ENCODE results near the gene PPFIA2. TPM values are rescaled to one million over a fixed set of nuclear protein-coding genes. Genes with fewer than 3 reads are reported as not detected.

Gene PPFIA2
- polyA plus RNA-seq, 1 donor from 2014 or later = 65.3 TPM

- Histone ChIP-seq H3K27ac (ENCODE audit: low read length) (no peak overlapping the region), H2AFZ (ENCODE audit: low read depth, low read length) (no peak overlapping the region), H4K20me1 (ENCODE audit: insufficient read depth) (no peaks in the 10 kb centered on the region), H3K9me3 (ENCODE audit: low read length) (no peaks in the 10 kb centered on the region), H3K79me2 (replicated peaks; ENCODE audit: insufficient read depth, low read length) (no peaks in the 10 kb centered on the region), H3F3A (ENCODE audit: insufficient read depth, low read length, poor library complexity, severe bottlenecking) (no peaks in the 10 kb centered on the region), H3K9ac (ENCODE audit: low read length) (no peak overlapping the region), H3K27me3 (ENCODE audit: insufficient read depth, low read depth, low read length) (no peaks in the 10 kb centered on the region), H3K9me2 (ENCODE audit: insufficient read depth, low read length) (no peaks in the 10 kb centered on the region), H3K4me2 (ENCODE audit: low read length) (no peak overlapping the region), H3K4me3 (ENCODE audit: low read length) (no peak overlapping the region), H3K36me3 (ENCODE audit: insufficient read depth, low read length) (no peaks in the 10 kb centered on the region)
- TF ChIP-seq MXI1 (conservative IDR thresholded peaks at IDR 0.05; ENCODE audit: poor library complexity, severe bottlenecking) = no peak
- no peak for TF ChIP-seq EZH2 (IDR thresholded peaks at IDR 0.05; ENCODE audit: borderline replicate concordance, insufficient read depth, low read length, poor library complexity, severe bottlenecking)
- TF ChIP-seq SMC3 (conservative IDR thresholded peaks at IDR 0.05; ENCODE audit: poor library complexity) = no peak
- TF ChIP-seq EP300 (conservative IDR thresholded peaks at IDR 0.05; ENCODE audit: poor library complexity, severe bottlenecking) = no peak
- TF ChIP-seq RAD21 (conservative IDR thresholded peaks at IDR 0.05) = no peak
- TF ChIP-seq POLR2AphosphoS5 (IDR thresholded peaks at IDR 0.05) = no peak
- TF ChIP-seq REST (IDR thresholded peaks at IDR 0.05; ENCODE audit: borderline replicate concordance) = no peak
- TF ChIP-seq CTCF (IDR thresholded peaks at IDR 0.05; ENCODE audit: poor library complexity, severe bottlenecking) = no peak
- TF ChIP-seq TAF1 (IDR thresholded peaks at IDR 0.05; ENCODE audit: low read depth) = no peak
Measured at GRCh38 chr12:81472934-81473333, 286.2 kb downstream of the PPFIA2 start.

- Histone ChIP-seq H3K27me3 (ENCODE audit: insufficient read depth, low read depth, low read length) (no peaks in the 10 kb centered on the region), H3K9ac (ENCODE audit: low read length) (no peak overlapping the region), H3K79me2 (replicated peaks; ENCODE audit: insufficient read depth, low read length) (no peaks in the 10 kb centered on the region), H3K4me3 (ENCODE audit: low read length) (no peak overlapping the region), H2AFZ (ENCODE audit: low read depth, low read length) (no peak overlapping the region), H3K9me3 (ENCODE audit: low read length) (no peaks in the 10 kb centered on the region), H3K27ac (ENCODE audit: low read length) (no peak overlapping the region), H3K4me2 (ENCODE audit: low read length) (no peak overlapping the region), H3F3A (ENCODE audit: insufficient read depth, low read length, poor library complexity, severe bottlenecking) (no peaks in the 10 kb centered on the region), H3K36me3 (ENCODE audit: insufficient read depth, low read length) (no peaks in the 10 kb centered on the region), H4K20me1 (ENCODE audit: insufficient read depth) (no peaks in the 10 kb centered on the region), H3K9me2 (ENCODE audit: insufficient read depth, low read length) (no peaks in the 10 kb centered on the region)
- TF ChIP-seq EP300 (conservative IDR thresholded peaks at IDR 0.05; ENCODE audit: poor library complexity, severe bottlenecking) (no peak), EZH2 (IDR thresholded peaks at IDR 0.05; ENCODE audit: borderline replicate concordance, insufficient read depth, low read length, poor library complexity, severe bottlenecking) (no peak), POLR2AphosphoS5 (IDR thresholded peaks at IDR 0.05) (no peak), MXI1 (conservative IDR thresholded peaks at IDR 0.05; ENCODE audit: poor library complexity, severe bottlenecking) (no peak), SMC3 (conservative IDR thresholded peaks at IDR 0.05; ENCODE audit: poor library complexity) (no peak), TAF1 (IDR thresholded peaks at IDR 0.05; ENCODE audit: low read depth) (no peak), REST (IDR thresholded peaks at IDR 0.05; ENCODE audit: borderline replicate concordance) (no peak), RAD21 (conservative IDR thresholded peaks at IDR 0.05) (no peak), CTCF (IDR thresholded peaks at IDR 0.05; ENCODE audit: poor library complexity, severe bottlenecking) (no peak)
Measured at GRCh38 chr12:81470923-81471322, 288.2 kb downstream of the PPFIA2 start.

Data from neural cell (in vitro differentiated cells).